ENCODE data around the gene TAP2. TPM values are rescaled to one million over a fixed set of nuclear protein-coding genes. Genes with fewer than 3 reads are reported as not detected.

TAP2 gene
- polyA plus RNA-seq (2012; rRNA removed): 14.0 and 19.9 TPM in 2 replicates
- 10.9 and 11.2 TPM in 2 replicates for polyA plus RNA-seq (2012; cell fraction: cytosol; rRNA removed)
- polyA plus RNA-seq (2012; cell fraction: nucleus; rRNA removed): 48.4 and 53.9 TPM in 2 replicates

- POLR2A ChIA-PET: interaction anchor here (1.0 to 1.7 kb wide), 4 partner anchors 19 to 134 kb away, joined by 4 to 15 read pairs (median 4); no protein-coding TSS in a partner anchor
- Histone ChIP-seq H4K20me1 (ENCODE audit: insufficient read depth) (no peaks in the 10 kb centered on the region), H3K79me2 (ENCODE audit: insufficient read depth) (no peaks in the 10 kb centered on the region), H3K27ac (ENCODE audit: low read depth in 2 of 2, low read length in 1 of 2) (peak within 1 kb of the TSS; percentile 87 to 88), H3K4me2 (peak within 1 kb of the TSS; percentile 93), H2AFZ (ENCODE audit: low read depth) (peak within 1 kb of the TSS; percentile 76), H3K9me3 (no peaks in the 10 kb centered on the region), H3F3A (replicated peaks; ENCODE audit: insufficient read depth) (peaks cover 8% of the 10 kb centered on the region), H3K4me3 (ENCODE audit: low read depth in 2 of 2, low read length in 1 of 2) (peak within 1 kb of the TSS; percentile 87 to 90), H3K4me1 (ENCODE audit: control insufficient read depth in 1 of 2, insufficient read depth in 2 of 2, low read depth in 1 of 2, low read length in 1 of 2) (peaks cover 0 to 8% of the 10 kb centered on the region in 2 experiments; a peak in 1 of 4 replicates), H3K9ac (peak within 1 kb of the TSS; percentile 79), H3K27me3 (ENCODE audit: insufficient read depth) (no peaks in the 10 kb centered on the region), H3K36me3 (replicated peaks in 1 of 2; ENCODE audit: control insufficient read depth in 1 of 2, insufficient read depth in 2 of 2, low read length in 1 of 2) (peaks cover 9 to 19% of the 10 kb centered on the region in 2 experiments), H3K9me2 (no peaks in the 10 kb centered on the region)
- DNase-seq: peak; percentile 95
- 1% methylated on average over 28 of the region's 57 CpGs for WGBS (ENCODE audit: low lambda C conversion rate)
- 0 out of 2 replicates have a peak, but pooled peaks have one; percentile 26 for TF ChIP-seq TAF1 (IDR thresholded peaks at IDR 0.05; ENCODE audit: borderline replicate concordance, low read depth, low read length)
- TF ChIP-seq FOXM1 (IDR thresholded peaks at IDR 0.05; ENCODE audit: low read depth): no peak
- TF ChIP-seq TCF12 (IDR thresholded peaks at IDR 0.05): no peak
- TF ChIP-seq PBX3 (IDR thresholded peaks at IDR 0.05): no peak
- peak; percentile 96 for TF ChIP-seq CTCF (IDR thresholded peaks at IDR 0.05)
- no peak for TF ChIP-seq ZBTB33 (IDR thresholded peaks at IDR 0.05; ENCODE audit: borderline replicate concordance, low read depth)
- peak; percentile 63; the same call in 1 of the 2 replicates for TF ChIP-seq SIN3A (IDR thresholded peaks at IDR 0.05; ENCODE audit: borderline replicate concordance, low read depth, low read length)
- no peak for TF ChIP-seq GABPA (IDR thresholded peaks at IDR 0.05; ENCODE audit: low read depth)
- no peak for TF ChIP-seq TEAD4 (IDR thresholded peaks at IDR 0.05; ENCODE audit: borderline replicate concordance, insufficient read depth)
- peak; percentile 91 for TF ChIP-seq MXI1 (IDR thresholded peaks at IDR 0.05; ENCODE audit: low read depth, low read length)
- 0 out of 2 replicates have a peak, but pooled peaks have one; percentile 31 for TF ChIP-seq RCOR1 (IDR thresholded peaks at IDR 0.05; ENCODE audit: low read length)
- TF ChIP-seq POLR2AphosphoS5 (IDR thresholded peaks at IDR 0.05; ENCODE audit: low read depth, low read length): peak; percentile 57; the same call in 1 of the 2 replicates
- TF ChIP-seq, protein P1, sequence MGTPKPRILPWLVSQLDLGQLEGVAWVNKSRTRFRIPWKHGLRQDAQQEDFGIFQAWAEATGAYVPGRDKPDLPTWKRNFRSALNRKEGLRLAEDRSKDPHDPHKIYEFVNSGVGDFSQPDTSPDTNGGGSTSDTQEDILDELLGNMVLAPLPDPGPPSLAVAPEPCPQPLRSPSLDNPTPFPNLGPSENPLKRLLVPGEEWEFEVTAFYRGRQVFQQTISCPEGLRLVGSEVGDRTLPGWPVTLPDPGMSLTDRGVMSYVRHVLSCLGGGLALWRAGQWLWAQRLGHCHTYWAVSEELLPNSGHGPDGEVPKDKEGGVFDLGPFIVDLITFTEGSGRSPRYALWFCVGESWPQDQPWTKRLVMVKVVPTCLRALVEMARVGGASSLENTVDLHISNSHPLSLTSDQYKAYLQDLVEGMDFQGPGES (IDR thresholded peaks at IDR 0.05; ENCODE audit: low read depth, low read length): no peak
- TF ChIP-seq MAX (IDR thresholded peaks at IDR 0.05; ENCODE audit: low read depth): peak; percentile 63; the same call in 1 of the 2 replicates
- peak; percentile 85 for TF ChIP-seq RAD21 (IDR thresholded peaks at IDR 0.05; ENCODE audit: low read length)
- TF ChIP-seq RXRA (IDR thresholded peaks at IDR 0.05; ENCODE audit: borderline replicate concordance, low read depth): no peak
- TF ChIP-seq NFIC (IDR thresholded peaks at IDR 0.05; ENCODE audit: borderline replicate concordance): no peak
- TF ChIP-seq EP300 (IDR thresholded peaks at IDR 0.05; ENCODE audit: borderline replicate concordance in 1 of 2, low read depth in 1 of 2, low read length in 1 of 2): peak in 1 of 2 experiments; percentile 38; a peak in 1 of 4 replicates
- no peak for TF ChIP-seq MEF2A (IDR thresholded peaks at IDR 0.05; ENCODE audit: borderline replicate concordance, low read depth)
- TF ChIP-seq RFX5 (IDR thresholded peaks at IDR 0.05; ENCODE audit: low read length): peak; percentile 92
- peak; percentile 49; the same call in 1 of the 2 replicates for TF ChIP-seq ELF1 (IDR thresholded peaks at IDR 0.05)
- peak; percentile 89 for TF ChIP-seq SMC3 (IDR thresholded peaks at IDR 0.05; ENCODE audit: low read depth, low read length)
- no peak for TF ChIP-seq NRF1 (IDR thresholded peaks at IDR 0.05; ENCODE audit: low read depth, low read length)
- CTCF ChIA-PET: interaction anchor here (0.6 to 6.3 kb wide), 51 partner anchors 9 to 1878 kb away, joined by 3 to 223 read pairs (median 5); partner anchors contain the start of genes BRD2, BTNL2, PSMB9 and TAP1
These were observed at the start of gene TAP2 for GRCh38 chr6:32838114-32838958. Gene TAP2, minus strand, starts transcription at chr6:32838739. Its CDS starts 506 bp downstream, at chr6:32838233.
